Uterus (tissue), 4 donors: ENCODE data around the gene TRANK1. TPM values are rescaled to one million over a fixed set of nuclear protein-coding genes. Genes with fewer than 3 reads are reported as not detected.

ENCODE experiments used
- DNase-seq, 2 donors: peaks; one replicate each; pipeline ENCODE4 v3.0.0-alpha.2; 2019 to 2020
- H3K27ac ChIP-seq, 2 donors: fragments of 200-600 bp; sonication (generic); 1 replicate in 1 of 2; 2 replicates in 1 of 2; pipeline ENCODE4 v1.5.1; 2016 to 2018
- H3K27me3 ChIP-seq, 2 donors: fragments of 200-600 bp; sonication (generic); one replicate each; pipeline ENCODE4 v1.5.1; 2018 to 2019; ENCODE audit warnings: control low read depth in 1 of 2
- H3K36me3 ChIP-seq, 2 donors: fragments of 200-600 bp; sonication (generic); one replicate each; pipeline ENCODE4 v1.5.1; 2019; ENCODE audit warnings: control low read depth in 1 of 2
- H3K4me1 ChIP-seq, 2 donors: fragments of 200-600 bp; sonication (generic); one replicate each; pipeline ENCODE4 v1.5.1; 2018 to 2019; ENCODE audit warnings: control low read depth in 1 of 2
- H3K4me3 ChIP-seq, 2 donors: fragments of 200-600 bp; sonication (generic); 1 replicate in 1 of 2; 2 replicates in 1 of 2; pipeline ENCODE4 v1.5.1; 2018 to 2019; ENCODE audit warnings: mild to moderate bottlenecking in 1 of 2
- H3K9me3 ChIP-seq, 2 donors: fragments of 200-600 bp; sonication (generic); one replicate each; pipeline ENCODE4 v1.5.1; 2019; ENCODE audit warnings: control low read depth in 1 of 2
- CTCF ChIP-seq, 4 experiments: fragments of 200-600 bp in 2 of 4; fragments of 450-650 bp in 2 of 4; sonication (generic) in 2 of 4; IDR thresholded peaks; one replicate each; pipeline ENCODE4 v1.5.1; 2016 to 2019; ENCODE audit warnings: antibody characterized with exemption in 4 of 4, mild to moderate bottlenecking in 2 of 4, moderate library complexity in 1 of 4
- POLR2A ChIP-seq, 2 donors: fragments of 450-650 bp; IDR thresholded peaks; one replicate each; pipeline ENCODE4 v1.6.1; 2016; ENCODE audit warnings: antibody characterized with exemption in 2 of 2, mild to moderate bottlenecking in 1 of 2, moderate library complexity in 1 of 2
- intact Hi-C: fragments of 100-400 bp; cut with DNase I; formaldehyde crosslinking; loops from one replicate; pipeline ENCODE4 v1.15.1; 2023; ENCODE audit warnings: low total_unique reads
- total RNA-seq, 4 donors: library from RNA; depleted of rRNA in 3 of 4; stranded (reverse); fragments of >200 nt in 3 of 4; gene quantifications; one replicate each; pipeline versions ENCODE4 v1.1.0 to v1.2.4, GENCODE V29; 2014 to 2023
- donor health status: DM: yes; HTN: yes; CAD: no.

Gene TRANK1
- total RNA-seq, 4 donors from 2014 or later = 10.6 to 52.1 (median 21.6) TPM

- intact Hi-C loops = no loop called here
- no peak for TF ChIP-seq CTCF (IDR thresholded peaks at IDR 0.05)
- no peak for DNase-seq
- Histone ChIP-seq H3K27ac (no peak overlapping the region), H3K36me3 (no peaks in the 10 kb centered on the region), H3K4me3 (no peak overlapping the region), H3K9me3 (no peaks in the 10 kb centered on the region), H3K4me1 (no peaks in the 10 kb centered on the region), H3K27me3 (no peaks in the 10 kb centered on the region)
Observed at GRCh38 chr3:36823806-36824205, 121.0 kb downstream of the TRANK1 start.

- no peak overlapping the region for H3K27ac ChIP-seq
- TF ChIP-seq CTCF (IDR thresholded peaks at IDR 0.05) = no peak
- TF ChIP-seq POLR2A (IDR thresholded peaks at IDR 0.05) = no peak
- intact Hi-C loops = no loop called here
Observed at GRCh38 chr3:36820083-36820482, 124.8 kb downstream of the TRANK1 start.

DNA sequence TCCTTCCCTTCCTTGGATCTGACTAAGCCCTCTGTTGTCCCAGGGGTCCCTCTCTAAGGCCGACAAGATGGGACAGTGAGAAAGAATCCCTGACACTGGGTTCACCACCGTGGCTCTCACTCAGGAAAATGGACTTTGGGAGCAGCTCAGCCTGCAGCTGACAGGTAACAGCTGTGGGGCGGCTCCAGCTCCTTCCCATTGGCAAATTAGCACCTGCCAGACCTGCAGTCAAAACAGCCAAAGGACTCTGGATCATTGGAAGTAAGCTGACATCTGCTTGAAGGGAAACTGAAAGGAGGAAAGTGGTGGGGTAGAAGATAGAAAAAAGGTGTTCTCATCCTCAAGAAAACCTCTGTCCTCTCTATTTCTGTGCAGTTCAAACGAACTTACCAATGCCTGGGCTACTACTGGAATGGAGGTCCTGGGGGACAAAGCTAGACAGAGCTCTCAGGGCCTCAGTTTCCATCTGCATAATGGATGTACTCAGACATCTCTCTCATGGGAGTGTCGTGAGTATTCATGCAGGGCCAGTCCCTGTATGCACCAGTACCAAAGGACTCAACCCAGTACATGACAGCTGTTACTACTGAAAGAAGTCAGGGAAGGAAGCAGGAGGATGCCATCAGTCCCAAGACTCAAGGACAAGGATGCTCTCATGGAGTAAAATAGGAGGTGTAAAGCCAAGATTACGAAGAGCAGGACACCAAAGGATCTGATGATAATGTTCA lies 126.9 kb downstream of the TRANK1 start:
- H3K4me3 ChIP-seq = no peak overlapping the region
- TF ChIP-seq CTCF (IDR thresholded peaks at IDR 0.05) = no peak
- TF ChIP-seq POLR2A (IDR thresholded peaks at IDR 0.05) = no peak
- H3K4me1 ChIP-seq = no peaks in the 10 kb centered on the region
- H3K9me3 ChIP-seq = no peaks in the 10 kb centered on the region
- no peak overlapping the region for H3K27ac ChIP-seq
- DNase-seq = no peak
- no peaks in the 10 kb centered on the region for H3K27me3 ChIP-seq
- intact Hi-C loops = no loop called here
- no peaks in the 10 kb centered on the region for H3K36me3 ChIP-seq

More at GRCh38 chr3:36820083-36820482, 124.8 kb downstream of the TRANK1 start:
- H3K4me3 ChIP-seq = no peak overlapping the region
- no peaks in the 10 kb centered on the region for H3K4me1 ChIP-seq
- no peaks in the 10 kb centered on the region for H3K27me3 ChIP-seq
- no peaks in the 10 kb centered on the region for H3K9me3 ChIP-seq
- no peaks in the 10 kb centered on the region for H3K36me3 ChIP-seq
- DNase-seq = no peak

GRCh38 chr3:36815375-36815774 lies 129.5 kb downstream of the TRANK1 start:
- Histone ChIP-seq H3K27ac (no peak overlapping the region), H3K36me3 (no peaks in the 10 kb centered on the region), H3K27me3 (no peaks in the 10 kb centered on the region), H3K4me1 (no peaks in the 10 kb centered on the region), H3K9me3 (no peaks in the 10 kb centered on the region), H3K4me3 (no peak overlapping the region)
- intact Hi-C loops = no loop called here
- no peak for DNase-seq
- TF ChIP-seq POLR2A (IDR thresholded peaks at IDR 0.05) = no peak
- no peak for TF ChIP-seq CTCF (IDR thresholded peaks at IDR 0.05)

GRCh38 chr3:36814776-36815175 lies 130.1 kb downstream of the TRANK1 start:
- intact Hi-C loops = no loop called here
- no peaks in the 10 kb centered on the region for H3K27me3 ChIP-seq
- no peaks in the 10 kb centered on the region for H3K36me3 ChIP-seq
- no peaks in the 10 kb centered on the region for H3K4me1 ChIP-seq
- no peak overlapping the region for H3K4me3 ChIP-seq
- DNase-seq = no peak
- H3K9me3 ChIP-seq = no peaks in the 10 kb centered on the region
- no peak overlapping the region for H3K27ac ChIP-seq
- TF ChIP-seq POLR2A (IDR thresholded peaks at IDR 0.05) (no peak), CTCF (IDR thresholded peaks at IDR 0.05) (no peak)
